ENCODE measurements around the gene ZNF276.

Gene ZNF276

DNA sequence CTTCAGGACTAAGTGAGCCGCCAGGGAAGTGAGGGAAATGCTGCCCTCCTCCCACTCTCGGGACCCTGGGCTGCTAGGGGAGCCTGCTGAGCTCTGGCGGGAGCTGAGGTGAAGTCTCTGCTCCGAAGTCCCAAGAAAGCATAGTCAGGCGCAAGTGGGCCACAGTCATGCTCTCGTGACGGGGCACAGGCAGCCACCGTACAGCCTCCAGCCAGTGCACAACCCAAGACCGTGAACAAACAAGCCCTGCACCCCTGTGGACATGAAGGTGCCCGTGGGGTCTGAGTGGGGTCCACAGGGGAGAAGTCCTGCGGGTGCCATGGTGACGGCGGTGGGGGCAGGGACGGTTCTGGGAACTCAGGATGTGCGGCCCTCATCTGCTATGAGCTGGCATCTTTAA, 24.7 kb downstream of the ZNF276 start:
- no peak for DNase-seq (ENCODE audit: low read depth, low spot score)
- in situ Hi-C loops (cut with HindIII; ENCODE audit: low sequenced_read_pairs) = no loop called here
- H3K4me3 ChIP-seq (ENCODE audit: low read depth, low read length) = no peak overlapping the region
- TF ChIP-seq, protein P1, sequence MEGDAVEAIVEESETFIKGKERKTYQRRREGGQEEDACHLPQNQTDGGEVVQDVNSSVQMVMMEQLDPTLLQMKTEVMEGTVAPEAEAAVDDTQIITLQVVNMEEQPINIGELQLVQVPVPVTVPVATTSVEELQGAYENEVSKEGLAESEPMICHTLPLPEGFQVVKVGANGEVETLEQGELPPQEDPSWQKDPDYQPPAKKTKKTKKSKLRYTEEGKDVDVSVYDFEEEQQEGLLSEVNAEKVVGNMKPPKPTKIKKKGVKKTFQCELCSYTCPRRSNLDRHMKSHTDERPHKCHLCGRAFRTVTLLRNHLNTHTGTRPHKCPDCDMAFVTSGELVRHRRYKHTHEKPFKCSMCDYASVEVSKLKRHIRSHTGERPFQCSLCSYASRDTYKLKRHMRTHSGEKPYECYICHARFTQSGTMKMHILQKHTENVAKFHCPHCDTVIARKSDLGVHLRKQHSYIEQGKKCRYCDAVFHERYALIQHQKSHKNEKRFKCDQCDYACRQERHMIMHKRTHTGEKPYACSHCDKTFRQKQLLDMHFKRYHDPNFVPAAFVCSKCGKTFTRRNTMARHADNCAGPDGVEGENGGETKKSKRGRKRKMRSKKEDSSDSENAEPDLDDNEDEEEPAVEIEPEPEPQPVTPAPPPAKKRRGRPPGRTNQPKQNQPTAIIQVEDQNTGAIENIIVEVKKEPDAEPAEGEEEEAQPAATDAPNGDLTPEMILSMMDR (IDR thresholded peaks at IDR 0.05; ENCODE audit: low read depth, low read length) = no peak

DNA sequence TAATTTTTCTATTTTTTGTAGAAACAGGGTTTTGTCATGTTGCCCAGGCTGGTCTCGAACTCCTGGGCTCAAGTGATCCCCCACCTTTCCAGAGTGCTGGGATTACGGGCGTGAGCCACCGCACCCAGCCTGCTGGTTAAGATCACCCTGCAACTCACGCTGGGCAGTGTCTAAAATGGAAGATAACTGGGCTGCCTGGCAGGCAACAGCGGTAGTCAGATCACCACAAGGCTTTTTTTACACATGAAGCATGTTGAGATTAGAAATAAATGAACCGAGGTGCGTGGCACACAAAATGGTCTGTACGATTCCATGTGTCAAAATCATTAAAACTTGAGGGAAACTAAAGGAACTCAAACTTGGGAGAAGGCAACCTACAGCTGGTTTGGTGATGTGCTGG, 26.7 kb downstream of the ZNF276 start:
- DNase-seq (ENCODE audit: low read depth, low spot score) = no peak
- in situ Hi-C loops (cut with HindIII; ENCODE audit: low sequenced_read_pairs) = no loop called here
- H3K4me3 ChIP-seq (ENCODE audit: low read depth, low read length) = no peak overlapping the region
- TF ChIP-seq, protein P1 (IDR thresholded peaks at IDR 0.05; ENCODE audit: low read depth, low read length) = no peak

DNA sequence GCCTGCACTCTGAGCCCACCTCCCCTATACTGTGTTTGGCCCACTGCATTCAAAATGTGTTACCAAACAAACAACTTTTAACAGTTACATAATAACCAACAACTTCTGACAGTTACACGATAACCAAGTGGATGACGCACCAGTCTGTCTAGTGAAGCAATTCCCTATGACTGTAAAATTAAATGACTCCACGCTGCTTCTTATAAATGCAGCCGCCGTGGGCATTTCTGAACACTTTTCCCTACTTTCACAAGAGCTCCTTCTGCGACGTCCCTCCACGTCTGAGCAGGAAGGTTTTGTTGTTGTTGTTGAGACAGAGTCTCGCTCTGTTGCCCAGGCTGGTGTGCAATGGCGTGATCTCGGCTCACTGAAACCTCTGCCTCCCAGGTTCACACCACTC, 27.6 kb downstream of the ZNF276 start:
- TF ChIP-seq, protein P1 (IDR thresholded peaks at IDR 0.05; ENCODE audit: low read depth, low read length) = no peak
- H3K4me3 ChIP-seq (ENCODE audit: low read depth, low read length) = no peak overlapping the region
- in situ Hi-C loops (cut with HindIII; ENCODE audit: low sequenced_read_pairs) = no loop called here
- no peak for DNase-seq (ENCODE audit: low read depth, low spot score)

DNA sequence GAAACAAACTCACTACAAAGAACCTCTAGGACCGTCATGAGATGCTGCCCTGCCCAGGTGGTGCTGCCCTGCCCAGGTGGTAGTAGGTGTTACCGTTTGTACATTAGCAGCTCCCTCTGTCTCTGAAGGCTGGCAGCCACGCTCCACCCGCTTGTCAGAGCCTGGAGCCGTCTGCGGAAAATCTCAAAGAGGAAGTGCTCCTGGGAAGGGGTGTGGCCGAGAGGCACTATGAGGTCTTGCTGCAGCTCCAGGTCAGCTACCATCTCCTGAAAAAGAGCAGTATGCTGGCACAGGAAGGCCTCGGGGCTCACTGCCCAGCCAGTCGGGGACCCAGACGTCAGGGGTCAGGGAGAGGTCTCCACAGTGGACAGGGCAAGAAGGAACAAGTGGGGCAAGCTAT, 28.3 kb downstream of the ZNF276 start:
- TF ChIP-seq, protein P1 (IDR thresholded peaks at IDR 0.05; ENCODE audit: low read depth, low read length) = no peak
- in situ Hi-C loops (cut with HindIII; ENCODE audit: low sequenced_read_pairs) = no loop called here
- no peak for DNase-seq (ENCODE audit: low read depth, low spot score)
- no peak overlapping the region for H3K4me3 ChIP-seq (ENCODE audit: low read depth, low read length)

DNA sequence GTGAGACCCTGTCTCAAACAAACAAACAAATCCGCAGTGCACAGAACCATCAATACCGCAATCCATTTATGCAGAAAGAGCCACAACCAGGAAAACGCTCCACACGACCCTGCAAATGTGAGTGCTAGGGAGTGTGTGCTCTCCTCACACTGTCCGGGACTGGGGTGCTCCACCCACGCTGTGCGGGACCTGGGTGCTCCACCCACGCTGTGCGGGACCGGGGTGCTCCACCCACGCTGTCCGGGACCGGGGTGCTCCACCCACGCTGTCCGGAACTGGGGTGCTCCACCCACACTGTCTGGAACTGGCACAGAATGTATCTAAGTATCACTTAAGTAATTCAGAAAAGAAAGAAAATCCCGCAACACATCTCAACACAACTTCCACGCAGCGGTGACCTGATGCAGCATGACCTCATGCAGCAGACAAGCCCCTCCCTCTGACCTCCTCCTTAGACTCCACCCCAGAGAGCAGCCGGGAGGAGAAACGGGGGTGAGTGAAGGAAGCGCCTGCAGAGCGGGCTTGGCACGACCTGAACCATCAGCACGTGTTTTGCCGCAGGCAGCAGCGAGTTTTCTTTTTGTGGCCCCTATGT, 38.5 kb downstream of the ZNF276 start:
- H3K4me3 ChIP-seq (ENCODE audit: low read depth, low read length) = no peak overlapping the region
- in situ Hi-C loops (cut with HindIII; ENCODE audit: low sequenced_read_pairs) = no loop called here
- TF ChIP-seq, protein P1 (IDR thresholded peaks at IDR 0.05; ENCODE audit: low read depth, low read length) = no peak
- no peak for DNase-seq (ENCODE audit: low read depth, low spot score)

DNA sequence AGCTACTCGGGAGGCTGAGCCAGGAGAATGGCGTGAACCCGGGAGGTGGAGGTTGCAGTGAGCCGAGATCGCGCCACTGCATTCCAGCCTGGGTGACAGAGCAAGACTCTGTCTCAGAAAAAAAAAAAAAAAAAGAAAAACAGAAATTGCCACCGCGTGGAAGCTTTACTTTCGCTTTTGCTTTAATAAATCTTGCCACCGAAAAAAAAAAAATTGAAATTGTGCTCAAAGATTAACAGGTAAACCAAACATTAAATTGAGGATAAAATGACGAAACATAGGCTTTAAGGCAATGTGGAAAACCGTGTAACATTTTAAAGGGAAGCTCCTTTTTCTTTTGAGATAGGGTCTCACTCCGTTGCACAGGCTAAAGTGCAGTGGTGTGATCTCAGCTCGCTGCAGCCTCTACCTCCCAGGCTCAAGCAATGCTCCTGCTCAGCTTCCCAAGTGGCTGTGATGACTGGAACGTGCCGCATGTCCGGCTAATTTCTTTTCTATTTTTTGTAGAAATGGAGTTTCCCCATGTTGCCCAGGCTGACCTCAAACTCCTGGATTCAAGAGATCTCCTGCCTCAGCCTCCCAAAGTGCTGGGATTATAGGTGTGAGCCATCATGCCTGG, 40.1 kb downstream of the ZNF276 start:
- in situ Hi-C loops (cut with HindIII; ENCODE audit: low sequenced_read_pairs) = no loop called here
- H3K4me3 ChIP-seq (ENCODE audit: low read depth, low read length) = no peak overlapping the region
- no peak for DNase-seq (ENCODE audit: low read depth, low spot score)
- TF ChIP-seq, protein P1 (IDR thresholded peaks at IDR 0.05; ENCODE audit: low read depth, low read length) = no peak

All from astrocyte of the spinal cord (primary cell).